ENCODE measurements around the gene PSAPL1. TPM values are rescaled to one million over a fixed set of nuclear protein-coding genes. Genes with fewer than 3 reads are reported as not detected.

The PSAPL1 gene
- total RNA-seq, 3 donors from 2014 or later (not counting 1 experiment from before 2014, with no cell fraction given) = not detected

DNA sequence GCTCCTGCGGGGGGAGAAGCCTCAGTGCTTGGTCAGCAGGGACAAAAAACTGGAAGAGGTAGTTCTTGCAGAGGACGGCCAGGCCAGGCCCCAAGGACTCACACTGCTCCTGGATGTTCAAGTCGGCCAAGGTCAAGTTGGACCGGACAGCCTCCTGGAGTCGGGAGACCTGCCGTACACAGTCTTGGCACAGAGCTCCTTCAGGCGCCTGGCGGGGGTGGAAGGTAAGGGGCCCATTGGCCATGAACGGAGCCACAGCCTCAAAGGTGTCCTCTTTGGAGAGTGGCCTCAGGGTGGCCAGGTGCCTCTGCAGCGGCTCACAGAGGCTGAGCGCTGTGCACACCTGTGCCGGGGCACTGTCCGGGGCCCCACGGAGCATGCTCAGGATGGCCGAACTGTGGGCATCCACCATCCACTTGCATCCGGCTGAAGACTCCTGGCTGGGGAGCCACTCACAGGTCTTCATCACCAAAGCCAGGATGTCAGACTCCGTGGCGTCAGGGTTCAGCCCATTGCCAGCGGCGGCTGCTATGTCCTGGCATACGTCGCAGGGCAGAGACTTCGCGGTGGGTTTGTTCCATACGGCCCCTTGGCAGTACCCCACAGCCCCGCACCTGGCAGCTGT lies 477 bp downstream of the PSAPL1 start:
- Mint-ChIP-seq H3K4me1 (peaks cover 15 to 17% of the 10 kb centered on the region in 2 donors), H3K9me3 (no peaks in the 10 kb centered on the region), H3K27ac (no peak overlapping the region), H3K4me3 (no peak overlapping the region), H3K36me3 (no peaks in the 10 kb centered on the region), H3K27me3 (ENCODE audit: low read depth in 2 of 2) (peaks cover 41 to 44% of the 10 kb centered on the region in 2 donors)
- peaks cover 28% of the 10 kb centered on the region for H3K4me1 ChIP-seq (ENCODE audit: control insufficient read depth, insufficient read depth, low read length)
- H3K27me3 ChIP-seq (ENCODE audit: control insufficient read depth, insufficient read depth, low read length) = peaks cover 18% of the 10 kb centered on the region
- 90% methylated on average over 26 of the region's 26 CpGs for WGBS (ENCODE audit: insufficient coverage)
- TF ChIP-seq, protein P1, sequence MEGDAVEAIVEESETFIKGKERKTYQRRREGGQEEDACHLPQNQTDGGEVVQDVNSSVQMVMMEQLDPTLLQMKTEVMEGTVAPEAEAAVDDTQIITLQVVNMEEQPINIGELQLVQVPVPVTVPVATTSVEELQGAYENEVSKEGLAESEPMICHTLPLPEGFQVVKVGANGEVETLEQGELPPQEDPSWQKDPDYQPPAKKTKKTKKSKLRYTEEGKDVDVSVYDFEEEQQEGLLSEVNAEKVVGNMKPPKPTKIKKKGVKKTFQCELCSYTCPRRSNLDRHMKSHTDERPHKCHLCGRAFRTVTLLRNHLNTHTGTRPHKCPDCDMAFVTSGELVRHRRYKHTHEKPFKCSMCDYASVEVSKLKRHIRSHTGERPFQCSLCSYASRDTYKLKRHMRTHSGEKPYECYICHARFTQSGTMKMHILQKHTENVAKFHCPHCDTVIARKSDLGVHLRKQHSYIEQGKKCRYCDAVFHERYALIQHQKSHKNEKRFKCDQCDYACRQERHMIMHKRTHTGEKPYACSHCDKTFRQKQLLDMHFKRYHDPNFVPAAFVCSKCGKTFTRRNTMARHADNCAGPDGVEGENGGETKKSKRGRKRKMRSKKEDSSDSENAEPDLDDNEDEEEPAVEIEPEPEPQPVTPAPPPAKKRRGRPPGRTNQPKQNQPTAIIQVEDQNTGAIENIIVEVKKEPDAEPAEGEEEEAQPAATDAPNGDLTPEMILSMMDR (IDR thresholded peaks at IDR 0.05) = no peak
- H3K27ac ChIP-seq (ENCODE audit: low read length) = no peak overlapping the region
- no peak overlapping the region for H3K4me3 ChIP-seq (ENCODE audit: low read length)
- intact Hi-C loops (cut with micrococcal nuclease) = loop anchor here (10.0 kb wide), 2 partner anchors 91 to 281 kb away; no protein-coding TSS in a partner anchor
- ATAC-seq = no peak
- no peaks in the 10 kb centered on the region for H3K36me3 ChIP-seq (ENCODE audit: control insufficient read depth, insufficient read depth, low read length)
- DNase-seq = no peak
- no peaks in the 10 kb centered on the region for H3K9me3 ChIP-seq (ENCODE audit: control insufficient read depth, insufficient read depth, low read length)

DNA sequence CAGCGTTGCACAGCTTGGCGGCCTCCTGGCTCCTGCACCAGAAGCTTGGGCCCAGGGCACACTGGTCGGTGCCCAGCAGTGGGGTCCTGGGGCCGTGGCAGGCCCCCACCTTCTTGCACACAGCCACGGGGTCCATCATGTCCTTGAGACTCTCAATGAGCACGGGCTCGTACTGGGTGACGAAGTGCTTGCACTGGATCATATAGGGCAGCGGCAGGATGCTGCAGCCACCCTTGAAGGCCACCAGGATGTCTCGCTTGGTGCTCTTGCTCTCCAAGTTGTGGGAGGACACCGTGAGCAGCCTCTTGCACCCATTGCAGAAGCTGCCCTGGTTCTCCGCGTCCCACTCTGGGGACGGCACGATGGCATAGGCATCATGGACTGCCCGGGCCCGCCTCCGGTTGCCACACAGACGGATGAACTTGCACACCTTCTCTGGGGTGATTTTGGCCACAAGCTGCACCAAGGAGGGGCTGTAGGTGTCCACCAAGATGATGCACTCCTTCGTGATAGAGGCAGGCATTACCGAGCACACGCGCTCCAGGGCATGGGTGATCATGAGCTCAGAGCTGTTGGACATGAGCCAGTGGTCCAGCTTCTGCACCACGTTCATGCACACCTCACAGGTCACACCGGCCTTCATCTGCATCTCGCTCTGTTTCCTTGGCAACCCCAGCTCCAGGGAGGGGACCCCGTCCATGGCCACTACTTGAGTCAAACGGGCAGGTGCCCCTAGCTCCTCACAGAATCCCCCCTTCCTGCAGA lies 1.2 kb downstream of the PSAPL1 start:
- no peaks in the 10 kb centered on the region for H3K9me3 ChIP-seq (ENCODE audit: control insufficient read depth, insufficient read depth, low read length)
- H3K9me3 Mint-ChIP-seq = no peaks in the 10 kb centered on the region
- H3K36me3 ChIP-seq (ENCODE audit: control insufficient read depth, insufficient read depth, low read length) = no peaks in the 10 kb centered on the region
- TF ChIP-seq, protein P1 (IDR thresholded peaks at IDR 0.05) = no peak
- peaks cover 28% of the 10 kb centered on the region for H3K4me1 ChIP-seq (ENCODE audit: control insufficient read depth, insufficient read depth, low read length)
- 86% methylated on average over 28 of the region's 28 CpGs for WGBS (ENCODE audit: insufficient coverage)
- peaks cover 41% of the 10 kb centered on the region in 2 donors for H3K27me3 Mint-ChIP-seq (ENCODE audit: low read depth in 2 of 2)
- no peak overlapping the region for H3K27ac ChIP-seq (ENCODE audit: low read length)
- ATAC-seq (no peak), DNase-seq (no peak)
- H3K36me3 Mint-ChIP-seq = no peaks in the 10 kb centered on the region
- no peak overlapping the region for H3K4me3 Mint-ChIP-seq
- no peak overlapping the region for H3K27ac Mint-ChIP-seq
- H3K4me1 Mint-ChIP-seq = peaks cover 15% of the 10 kb centered on the region in 2 donors
- H3K27me3 ChIP-seq (ENCODE audit: control insufficient read depth, insufficient read depth, low read length) = peaks cover 18% of the 10 kb centered on the region
- no peak overlapping the region for H3K4me3 ChIP-seq (ENCODE audit: low read length)
- intact Hi-C loops (cut with micrococcal nuclease) = loop anchor here (10.0 kb wide), 2 partner anchors 91 to 281 kb away; no protein-coding TSS in a partner anchor

DNA sequence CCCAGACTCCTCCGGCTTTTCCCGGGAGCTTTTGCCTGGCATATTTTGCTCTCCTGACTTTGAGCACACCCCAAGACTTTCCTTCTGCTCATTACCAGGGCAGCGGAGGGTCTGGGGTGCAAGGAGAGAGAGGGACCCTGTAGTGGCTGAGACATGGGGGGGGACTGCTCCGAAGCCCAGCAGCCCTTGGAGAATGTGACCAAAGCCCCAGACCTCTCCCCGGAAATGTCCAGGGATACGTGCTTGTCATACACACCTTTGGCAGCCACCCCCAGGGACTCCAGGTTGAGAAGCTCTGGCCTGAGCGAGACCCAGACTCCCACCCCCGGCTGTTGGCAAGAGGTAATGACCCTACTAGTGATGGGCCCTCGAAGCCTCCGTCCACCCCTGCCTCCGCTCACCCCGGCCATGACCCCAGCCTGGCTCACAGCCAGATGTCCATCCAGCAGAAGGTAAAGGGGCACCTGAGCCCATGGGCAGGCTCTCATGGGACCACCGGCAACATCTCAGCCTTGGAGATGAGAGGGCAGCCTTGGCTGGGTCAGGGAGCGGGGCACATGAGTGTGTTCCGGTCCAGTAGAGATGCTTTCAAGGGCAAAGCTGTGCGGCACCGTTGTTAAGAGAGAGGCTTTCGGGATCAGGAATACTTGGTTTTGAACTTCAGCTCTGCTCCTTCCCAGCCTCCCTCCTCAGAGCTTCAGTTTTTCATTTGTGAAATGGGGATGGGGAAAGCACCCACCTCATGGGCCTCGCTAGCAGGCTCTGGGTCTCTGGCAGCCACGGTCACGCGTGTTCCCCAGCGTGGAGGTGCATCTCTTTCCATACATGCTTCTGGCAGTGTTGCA lies 2.0 kb downstream of the PSAPL1 start:
- Mint-ChIP-seq H3K27ac (no peak overlapping the region), H3K4me3 (no peak overlapping the region), H3K27me3 (ENCODE audit: low read depth in 2 of 2) (peaks cover 37 to 41% of the 10 kb centered on the region in 2 donors), H3K36me3 (no peaks in the 10 kb centered on the region), H3K4me1 (peaks cover 15 to 19% of the 10 kb centered on the region in 2 donors), H3K9me3 (no peaks in the 10 kb centered on the region)
- ATAC-seq (no peak), DNase-seq (no peak)
- no peak overlapping the region for H3K27ac ChIP-seq (ENCODE audit: low read length)
- TF ChIP-seq, protein P1 (IDR thresholded peaks at IDR 0.05) = no peak
- WGBS (ENCODE audit: insufficient coverage) = 94% methylated on average over 23 of the region's 23 CpGs
- no peaks in the 10 kb centered on the region for H3K36me3 ChIP-seq (ENCODE audit: control insufficient read depth, insufficient read depth, low read length)
- no peaks in the 10 kb centered on the region for H3K9me3 ChIP-seq (ENCODE audit: control insufficient read depth, insufficient read depth, low read length)
- intact Hi-C loops (cut with micrococcal nuclease) = loop anchor here (10.0 kb wide), 2 partner anchors 92 to 282 kb away; no protein-coding TSS in a partner anchor
- peaks cover 18% of the 10 kb centered on the region for H3K27me3 ChIP-seq (ENCODE audit: control insufficient read depth, insufficient read depth, low read length)
- no peak overlapping the region for H3K4me3 ChIP-seq (ENCODE audit: low read length)
- peaks cover 28% of the 10 kb centered on the region for H3K4me1 ChIP-seq (ENCODE audit: control insufficient read depth, insufficient read depth, low read length)
